NCI-H345 (cell line): Measurements from ENCODE around the gene NELFE.
A peak's percentile ranks its signal among the peaks of the same experiment; 100 is the strongest.
"Not testable (repeated sequence)": the region's sequence is repeated elsewhere in the genome, so short reads cannot be mapped to it uniquely, and the experiment has no call there.

ENCODE experiments used
- DNase-seq: peaks from one replicate; lab custom pipeline; 2025; lab: John Stamatoyannopoulos, UW

Gene NELFE

GRCh38 chr6:31948306-31948705 is 10.5 kb downstream of the NELFE start:
- DNase-seq, result no peak

GRCh38 chr6:31947864-31948263 is 10.9 kb downstream of the NELFE start:
- DNase-seq, result no peak

GRCh38 chr6:31947070-31947675 is 11.6 kb downstream of the NELFE start:
- DNase-seq, result no peak

- DNase-seq, result no peak
These were observed 12.3 kb downstream of the NELFE start for GRCh38 chr6:31946370-31946885.

GRCh38 chr6:31945507-31946369 is 13.0 kb downstream of the NELFE start, which contains the start of gene CFB:
Gene CFB (plus strand): TSS chr6:31946095. CDS start chr6:31946222, 127 bp downstream.
- DNase-seq, result no peak

GRCh38 chr6:31945154-31945506 is 13.6 kb downstream of the NELFE start:
- DNase-seq, result no peak

GRCh38 chr6:31943742-31944141 is 15.0 kb downstream of the NELFE start:
- no peak for DNase-seq

- no peak for DNase-seq
These were observed 18.5 kb downstream of the NELFE start for GRCh38 chr6:31940256-31940664.

GRCh38 chr6:31935823-31936222 is 22.9 kb downstream of the NELFE start:
- no peak for DNase-seq

GRCh38 chr6:31935021-31935420 is 23.8 kb downstream of the NELFE start:
- DNase-seq, result no peak

- DNase-seq, result no peak
These were observed 25.2 kb downstream of the NELFE start for GRCh38 chr6:31933537-31933936.

- DNase-seq, result not testable (repeated sequence)
These were observed 26.6 kb downstream of the NELFE start for GRCh38 chr6:31932137-31932536.

GRCh38 chr6:31930962-31931361 is 27.8 kb downstream of the NELFE start:
- no peak for DNase-seq

- no peak for DNase-seq
These were observed 30.2 kb downstream of the NELFE start for GRCh38 chr6:31928672-31928939.

- no peak for DNase-seq
These were observed 30.7 kb downstream of the NELFE start for GRCh38 chr6:31927863-31928671.

- DNase-seq, result no peak
These were observed 31.4 kb downstream of the NELFE start, which contains the start of gene C2 for GRCh38 chr6:31927242-31927862. Gene C2 (plus strand): TSS chr6:31927717. CDS start chr6:31927753, 36 bp downstream.

- DNase-seq, result peak; percentile 19
These were observed 35.8 kb downstream of the NELFE start for GRCh38 chr6:31922942-31923341.

- DNase-seq, result no peak
These were observed 38.0 kb downstream of the NELFE start for GRCh38 chr6:31920811-31921210.

- DNase-seq, result no peak
These were observed 39.0 kb downstream of the NELFE start for GRCh38 chr6:31919624-31920303.

- no peak for DNase-seq
These were observed 40.6 kb downstream of the NELFE start for GRCh38 chr6:31918069-31918720.

- DNase-seq, result no peak
These were observed 43.0 kb downstream of the NELFE start for GRCh38 chr6:31915756-31916155.
